Caco-2 (cell line): ENCODE results near the gene SH3GL1. TPM values are rescaled to one million over a fixed set of nuclear protein-coding genes. Genes with fewer than 3 reads are reported as not detected.
A peak's percentile ranks its signal among the peaks of the same experiment; 100 is the strongest.

Source experiments
- BruUV-seq: library from RNA; stranded (reverse); fragments of 400-500 nt; replicated peaks from 2 replicates; lab custom pipeline; 2021; lab: Mats Ljungman, UMichigan
- CTCF ChIA-PET: fragments of 300-600 bp; sonication (Branson Sonifier 250); formaldehyde crosslinking; loops from one replicate; lab custom pipeline; 2022; ENCODE audit warnings: antibody characterized with exemption; lab: Charles Lee
- POLR2A ChIA-PET: fragments of 300-600 bp; sonication (Branson Sonifier 250); formaldehyde crosslinking; loops from one replicate; lab custom pipeline; 2022; ENCODE audit warnings: antibody characterized with exemption; lab: Charles Lee
- DNase-seq, 2 experiments: peaks; one replicate each; pipeline versions ENCODE4 v3.0.0 to v3.0.0-alpha.2; 2020 to 2022
- H3K27me3 ChIP-seq: replicated peaks from 2 replicates; pipeline ENCODE4 v1.6.0; 2011; ENCODE audit warnings: low read length; ENCODE audit not compliant: control insufficient read depth, insufficient read depth
- H3K36me3 ChIP-seq: 2 replicates; pipeline ENCODE4 v1.5.1; 2011; ENCODE audit warnings: low read length; ENCODE audit not compliant: control insufficient read depth, insufficient read depth
- H3K4me1 ChIP-seq: fragments of 250-450 bp; sonication (Bioruptor Pico); 2 replicates; pipeline ENCODE4 v1.5.1; 2020; ENCODE audit warnings: mild to moderate bottlenecking
- H3K4me3 ChIP-seq: 2 replicates; pipeline ENCODE4 v1.5.1; 2011; ENCODE audit warnings: low read depth, mild to moderate bottlenecking, control low read depth, low read length
- H3K9me3 ChIP-seq: fragments of 250-450 bp; sonication (Bioruptor Pico); 2 replicates; pipeline ENCODE4 v1.5.1; 2020; ENCODE audit warnings: mild to moderate bottlenecking, moderate library complexity
- H3K27ac Mint-ChIP-seq: one replicate; pipeline ENCODE4 v1.8.0; 2022; ENCODE audit warnings: mixed read lengths; ENCODE audit not compliant: unreplicated experiment
- H3K27me3 Mint-ChIP-seq: one replicate; pipeline ENCODE4 v1.8.0; 2022; ENCODE audit warnings: mixed read lengths; ENCODE audit not compliant: insufficient read depth, unreplicated experiment
- H3K36me3 Mint-ChIP-seq: one replicate; pipeline ENCODE4 v1.8.0; 2022; ENCODE audit warnings: mild to moderate bottlenecking, mixed read lengths; ENCODE audit not compliant: insufficient read depth, unreplicated experiment
- H3K4me1 Mint-ChIP-seq: one replicate; pipeline ENCODE4 v1.8.0; 2022; ENCODE audit warnings: low read depth, mixed read lengths; ENCODE audit not compliant: unreplicated experiment
- H3K4me3 Mint-ChIP-seq: one replicate; pipeline ENCODE4 v1.8.0; 2022; ENCODE audit warnings: mild to moderate bottlenecking, moderate library complexity, mixed read lengths; ENCODE audit not compliant: unreplicated experiment
- H3K9me3 Mint-ChIP-seq: one replicate; pipeline ENCODE4 v1.8.0; 2022; ENCODE audit warnings: mixed read lengths; ENCODE audit not compliant: unreplicated experiment
- intact Hi-C: fragments of 100-400 bp; cut with micrococcal nuclease; formaldehyde crosslinking; loops from one replicate; pipeline ENCODE4 v1.10.0; 2022; ENCODE audit not compliant: unreplicated experiment
- total RNA-seq: library from RNA; stranded (reverse); gene quantifications from 2 replicates; pipeline ENCODE4 v1.2.3, GENCODE V29; 2022
- TF ChIP-seq, protein P1 (sequence below), 2 experiments: fragments of 200-600 bp in 1 of 2; IDR thresholded peaks; 1 replicate in 1 of 2; 2 replicates in 1 of 2; pipeline versions ENCODE4 v1.5.1 to v1.8.0; 2011 to 2022; ENCODE audit warnings: antibody characterized with exemption in 1 of 2, control low read depth in 1 of 2, inconsistent platforms in 1 of 2, low read depth in 1 of 2, low read length in 1 of 2, mild to moderate bottlenecking in 1 of 2, moderate library complexity in 1 of 2; ENCODE audit not compliant: insufficient read depth in 1 of 2, severe bottlenecking in 1 of 2, unreplicated experiment in 1 of 2

SH3GL1 gene
- total RNA-seq, 1 experiment from 2014 or later = 91.3 TPM

DNA sequence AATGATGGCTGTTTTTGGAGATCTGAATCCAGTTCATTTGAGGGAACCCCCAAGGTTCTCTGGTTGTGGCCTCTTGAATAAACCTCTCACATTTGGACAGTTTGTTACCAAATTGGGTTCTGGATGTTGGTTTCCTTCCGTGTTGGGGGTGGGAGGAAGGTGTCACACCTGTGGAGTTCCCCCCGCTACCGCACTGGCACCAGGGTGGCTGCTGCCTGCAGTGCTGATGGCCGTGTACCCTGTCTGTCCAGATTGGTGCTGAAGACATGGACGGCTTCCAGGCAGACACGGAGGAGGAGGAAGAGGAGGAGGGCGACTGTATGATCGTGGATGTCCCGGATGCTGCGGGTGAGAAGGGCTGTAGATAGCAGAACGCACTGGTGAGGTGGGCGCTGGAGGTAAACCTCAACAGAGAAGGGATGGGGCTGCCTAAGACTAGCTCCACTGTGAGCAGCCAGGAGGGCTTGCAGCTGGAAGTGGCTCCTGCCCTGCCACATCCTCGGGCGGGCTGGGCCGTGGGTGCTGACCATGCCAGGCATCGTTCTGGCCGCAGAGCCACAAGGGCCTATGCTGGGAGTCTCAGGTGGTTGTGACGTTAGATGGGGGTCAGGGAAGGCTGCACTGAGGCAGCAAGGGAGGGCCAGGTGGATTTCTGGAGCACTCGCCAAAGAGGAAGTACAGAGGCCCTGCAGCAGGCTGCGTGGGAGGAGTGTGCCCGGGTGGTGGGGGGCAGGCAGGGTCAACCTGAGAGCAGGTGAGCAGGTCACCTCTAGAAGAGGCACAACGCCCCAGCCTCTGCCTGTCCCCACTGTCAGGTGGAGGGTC, 41.9 kb upstream of the SH3GL1 start:
- Mint-ChIP-seq H3K27ac (peak overlapping the region; percentile 24), H3K36me3 (peaks cover 83% of the 10 kb centered on the region), H3K4me3 (no peak overlapping the region), H3K27me3 (no peaks in the 10 kb centered on the region), H3K4me1 (no peaks in the 10 kb centered on the region), H3K9me3 (no peaks in the 10 kb centered on the region)
- no peaks in the 10 kb centered on the region for H3K27me3 ChIP-seq
- no TSS peak for BruUV-seq
- TF ChIP-seq, protein P1, sequence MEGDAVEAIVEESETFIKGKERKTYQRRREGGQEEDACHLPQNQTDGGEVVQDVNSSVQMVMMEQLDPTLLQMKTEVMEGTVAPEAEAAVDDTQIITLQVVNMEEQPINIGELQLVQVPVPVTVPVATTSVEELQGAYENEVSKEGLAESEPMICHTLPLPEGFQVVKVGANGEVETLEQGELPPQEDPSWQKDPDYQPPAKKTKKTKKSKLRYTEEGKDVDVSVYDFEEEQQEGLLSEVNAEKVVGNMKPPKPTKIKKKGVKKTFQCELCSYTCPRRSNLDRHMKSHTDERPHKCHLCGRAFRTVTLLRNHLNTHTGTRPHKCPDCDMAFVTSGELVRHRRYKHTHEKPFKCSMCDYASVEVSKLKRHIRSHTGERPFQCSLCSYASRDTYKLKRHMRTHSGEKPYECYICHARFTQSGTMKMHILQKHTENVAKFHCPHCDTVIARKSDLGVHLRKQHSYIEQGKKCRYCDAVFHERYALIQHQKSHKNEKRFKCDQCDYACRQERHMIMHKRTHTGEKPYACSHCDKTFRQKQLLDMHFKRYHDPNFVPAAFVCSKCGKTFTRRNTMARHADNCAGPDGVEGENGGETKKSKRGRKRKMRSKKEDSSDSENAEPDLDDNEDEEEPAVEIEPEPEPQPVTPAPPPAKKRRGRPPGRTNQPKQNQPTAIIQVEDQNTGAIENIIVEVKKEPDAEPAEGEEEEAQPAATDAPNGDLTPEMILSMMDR (IDR thresholded peaks at IDR 0.05; ENCODE audit: insufficient read depth in 1 of 2, low read depth in 1 of 2, low read length in 1 of 2, severe bottlenecking in 1 of 2, unreplicated experiment in 1 of 2) = no peak
- no peaks in the 10 kb centered on the region for H3K4me1 ChIP-seq
- peaks cover 1% of the 10 kb centered on the region; the same call in 1 of the 2 replicates for H3K36me3 ChIP-seq
- intact Hi-C loops = no loop called here
- CTCF ChIA-PET = no interaction called here
- no peak overlapping the region for H3K4me3 ChIP-seq
- H3K9me3 ChIP-seq = no peaks in the 10 kb centered on the region
- POLR2A ChIA-PET = no interaction called here
- DNase-seq = no peak

DNA sequence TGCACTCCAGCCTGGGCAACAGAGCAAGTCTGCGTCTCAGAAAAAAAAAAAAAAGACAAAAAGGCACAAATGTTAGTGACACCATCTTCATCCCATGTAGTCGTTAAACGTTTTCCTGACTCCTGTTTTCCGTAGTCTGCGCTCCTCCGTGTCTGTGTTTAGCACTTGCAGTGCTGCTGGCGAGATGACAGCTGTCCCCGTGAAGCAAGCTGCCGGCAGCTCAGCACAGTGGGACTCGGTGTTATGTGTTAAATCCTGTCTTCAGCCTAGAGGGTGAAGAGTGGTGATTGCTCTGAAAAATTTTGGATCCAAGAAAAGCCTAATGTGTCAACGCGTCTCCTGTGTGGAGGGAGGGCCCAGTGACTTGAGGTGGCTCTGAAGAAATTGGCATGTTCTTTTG, 38.9 kb upstream of the SH3GL1 start:
- peaks cover 1% of the 10 kb centered on the region; the same call in 1 of the 2 replicates for H3K36me3 ChIP-seq
- Mint-ChIP-seq H3K27me3 (no peaks in the 10 kb centered on the region), H3K4me1 (no peaks in the 10 kb centered on the region), H3K36me3 (peaks cover 87% of the 10 kb centered on the region), H3K4me3 (no peak overlapping the region), H3K9me3 (no peaks in the 10 kb centered on the region), H3K27ac (no peak overlapping the region)
- ChIA-PET POLR2A (no interaction called here), CTCF (no interaction called here)
- no peaks in the 10 kb centered on the region for H3K4me1 ChIP-seq
- BruUV-seq = no TSS peak
- DNase-seq = no peak
- intact Hi-C loops = no loop called here
- no peaks in the 10 kb centered on the region for H3K9me3 ChIP-seq
- H3K27me3 ChIP-seq = no peaks in the 10 kb centered on the region
- TF ChIP-seq, protein P1 (IDR thresholded peaks at IDR 0.05; ENCODE audit: insufficient read depth in 1 of 2, low read depth in 1 of 2, low read length in 1 of 2, severe bottlenecking in 1 of 2, unreplicated experiment in 1 of 2) = no peak
- H3K4me3 ChIP-seq = no peak overlapping the region

DNA sequence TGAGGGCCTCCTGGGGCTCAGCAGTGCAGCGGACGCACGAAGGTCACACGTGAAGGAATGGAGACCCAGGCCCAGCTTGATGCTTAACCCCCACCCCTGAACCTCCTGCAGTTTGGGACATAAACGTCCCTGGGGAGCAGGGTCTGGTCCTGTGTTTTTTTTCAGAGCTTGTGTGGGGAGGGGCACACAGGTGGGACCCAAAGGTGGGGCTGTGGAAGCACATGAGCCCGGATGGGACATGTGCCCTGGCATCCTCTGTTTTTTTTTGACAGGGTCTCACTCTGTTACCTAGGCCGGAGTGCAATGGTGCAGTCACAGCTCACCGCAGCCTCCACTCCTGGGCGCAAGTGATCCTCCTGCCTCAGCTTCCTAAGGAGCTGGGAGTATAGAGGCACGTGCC, 36.8 kb upstream of the SH3GL1 start:
- TF ChIP-seq, protein P1 (IDR thresholded peaks at IDR 0.05; ENCODE audit: insufficient read depth in 1 of 2, low read depth in 1 of 2, low read length in 1 of 2, severe bottlenecking in 1 of 2, unreplicated experiment in 1 of 2) = no peak
- Histone ChIP-seq H3K4me3 (no peak overlapping the region), H3K9me3 (no peaks in the 10 kb centered on the region), H3K36me3 (peaks cover 4% of the 10 kb centered on the region), H3K4me1 (no peaks in the 10 kb centered on the region), H3K27me3 (no peaks in the 10 kb centered on the region)
- no TSS peak for BruUV-seq
- H3K27me3 Mint-ChIP-seq = no peaks in the 10 kb centered on the region
- POLR2A ChIA-PET = no interaction called here
- CTCF ChIA-PET = no interaction called here
- no peak for DNase-seq
- intact Hi-C loops = no loop called here
- H3K4me3 Mint-ChIP-seq = no peak overlapping the region
- H3K27ac Mint-ChIP-seq = no peak overlapping the region
- H3K4me1 Mint-ChIP-seq = no peaks in the 10 kb centered on the region
- H3K36me3 Mint-ChIP-seq = peaks cover 89% of the 10 kb centered on the region
- no peaks in the 10 kb centered on the region for H3K9me3 Mint-ChIP-seq
